SK-N-SH (cell line): ENCODE data around the gene UBE2U.

Source experiments
- GABPA ChIP-seq: IDR thresholded peaks from 2 replicates; pipeline ENCODE4 v1.4.0; 2012; ENCODE audit warnings: low read depth, mild to moderate bottlenecking
- MEF2A ChIP-seq: IDR thresholded peaks from 2 replicates; pipeline ENCODE4 v1.4.0; 2012; ENCODE audit warnings: low read depth, borderline replicate concordance
- RCOR1 ChIP-seq: fragments of 150-350 bp; IDR thresholded peaks from 2 replicates; pipeline ENCODE4 v1.6.1; 2017; ENCODE audit warnings: antibody characterized with exemption, low read length
- TF ChIP-seq, protein P1 (sequence below): fragments of 200-600 bp; sonication (generic); IDR thresholded peaks from 2 replicates; pipeline ENCODE4 v1.6.1; 2017; ENCODE audit warnings: antibody characterized with exemption, mild to moderate bottlenecking, moderate library complexity
- TF ChIP-seq, protein P2 (sequence below): fragments of 150-350 bp; IDR thresholded peaks from 2 replicates; pipeline ENCODE4 v1.6.1; 2016; ENCODE audit warnings: mild to moderate bottlenecking, low read depth, low read length
- TF ChIP-seq, protein P3 (sequence below): IDR thresholded peaks from 2 replicates; pipeline ENCODE4 v1.6.1; 2012; ENCODE audit warnings: mild to moderate bottlenecking, low read depth, low read length, moderate library complexity
- TF ChIP-seq, protein P4 (sequence below): IDR thresholded peaks from 2 replicates; pipeline ENCODE4 v1.4.0; 2012; ENCODE audit warnings: low read depth, borderline replicate concordance

DNA sequence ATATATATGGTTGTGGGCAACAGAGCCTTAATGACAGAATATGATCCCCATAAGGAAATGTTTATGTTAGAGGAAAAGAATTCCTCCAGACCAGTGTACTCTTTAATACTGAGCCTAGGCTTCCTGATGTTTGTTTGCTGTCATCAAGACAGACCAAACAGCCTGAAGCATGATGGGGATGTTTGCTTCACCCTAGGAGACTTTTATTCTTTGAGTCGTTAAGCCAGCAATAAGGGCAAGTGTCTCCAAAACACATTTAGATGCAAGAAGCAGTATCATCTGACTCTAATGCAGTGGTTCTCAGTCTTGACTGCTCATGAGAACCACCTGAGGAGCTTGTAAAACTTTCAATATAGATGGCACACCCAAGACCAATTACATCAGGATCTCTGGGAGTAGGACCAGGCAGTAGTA is 33.1 kb downstream of the UBE2U start:
- TF ChIP-seq, protein P1, sequence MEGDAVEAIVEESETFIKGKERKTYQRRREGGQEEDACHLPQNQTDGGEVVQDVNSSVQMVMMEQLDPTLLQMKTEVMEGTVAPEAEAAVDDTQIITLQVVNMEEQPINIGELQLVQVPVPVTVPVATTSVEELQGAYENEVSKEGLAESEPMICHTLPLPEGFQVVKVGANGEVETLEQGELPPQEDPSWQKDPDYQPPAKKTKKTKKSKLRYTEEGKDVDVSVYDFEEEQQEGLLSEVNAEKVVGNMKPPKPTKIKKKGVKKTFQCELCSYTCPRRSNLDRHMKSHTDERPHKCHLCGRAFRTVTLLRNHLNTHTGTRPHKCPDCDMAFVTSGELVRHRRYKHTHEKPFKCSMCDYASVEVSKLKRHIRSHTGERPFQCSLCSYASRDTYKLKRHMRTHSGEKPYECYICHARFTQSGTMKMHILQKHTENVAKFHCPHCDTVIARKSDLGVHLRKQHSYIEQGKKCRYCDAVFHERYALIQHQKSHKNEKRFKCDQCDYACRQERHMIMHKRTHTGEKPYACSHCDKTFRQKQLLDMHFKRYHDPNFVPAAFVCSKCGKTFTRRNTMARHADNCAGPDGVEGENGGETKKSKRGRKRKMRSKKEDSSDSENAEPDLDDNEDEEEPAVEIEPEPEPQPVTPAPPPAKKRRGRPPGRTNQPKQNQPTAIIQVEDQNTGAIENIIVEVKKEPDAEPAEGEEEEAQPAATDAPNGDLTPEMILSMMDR, result no peak
- TF ChIP-seq, protein P2, sequence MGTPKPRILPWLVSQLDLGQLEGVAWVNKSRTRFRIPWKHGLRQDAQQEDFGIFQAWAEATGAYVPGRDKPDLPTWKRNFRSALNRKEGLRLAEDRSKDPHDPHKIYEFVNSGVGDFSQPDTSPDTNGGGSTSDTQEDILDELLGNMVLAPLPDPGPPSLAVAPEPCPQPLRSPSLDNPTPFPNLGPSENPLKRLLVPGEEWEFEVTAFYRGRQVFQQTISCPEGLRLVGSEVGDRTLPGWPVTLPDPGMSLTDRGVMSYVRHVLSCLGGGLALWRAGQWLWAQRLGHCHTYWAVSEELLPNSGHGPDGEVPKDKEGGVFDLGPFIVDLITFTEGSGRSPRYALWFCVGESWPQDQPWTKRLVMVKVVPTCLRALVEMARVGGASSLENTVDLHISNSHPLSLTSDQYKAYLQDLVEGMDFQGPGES, result no peak
- TF ChIP-seq, protein P3, sequence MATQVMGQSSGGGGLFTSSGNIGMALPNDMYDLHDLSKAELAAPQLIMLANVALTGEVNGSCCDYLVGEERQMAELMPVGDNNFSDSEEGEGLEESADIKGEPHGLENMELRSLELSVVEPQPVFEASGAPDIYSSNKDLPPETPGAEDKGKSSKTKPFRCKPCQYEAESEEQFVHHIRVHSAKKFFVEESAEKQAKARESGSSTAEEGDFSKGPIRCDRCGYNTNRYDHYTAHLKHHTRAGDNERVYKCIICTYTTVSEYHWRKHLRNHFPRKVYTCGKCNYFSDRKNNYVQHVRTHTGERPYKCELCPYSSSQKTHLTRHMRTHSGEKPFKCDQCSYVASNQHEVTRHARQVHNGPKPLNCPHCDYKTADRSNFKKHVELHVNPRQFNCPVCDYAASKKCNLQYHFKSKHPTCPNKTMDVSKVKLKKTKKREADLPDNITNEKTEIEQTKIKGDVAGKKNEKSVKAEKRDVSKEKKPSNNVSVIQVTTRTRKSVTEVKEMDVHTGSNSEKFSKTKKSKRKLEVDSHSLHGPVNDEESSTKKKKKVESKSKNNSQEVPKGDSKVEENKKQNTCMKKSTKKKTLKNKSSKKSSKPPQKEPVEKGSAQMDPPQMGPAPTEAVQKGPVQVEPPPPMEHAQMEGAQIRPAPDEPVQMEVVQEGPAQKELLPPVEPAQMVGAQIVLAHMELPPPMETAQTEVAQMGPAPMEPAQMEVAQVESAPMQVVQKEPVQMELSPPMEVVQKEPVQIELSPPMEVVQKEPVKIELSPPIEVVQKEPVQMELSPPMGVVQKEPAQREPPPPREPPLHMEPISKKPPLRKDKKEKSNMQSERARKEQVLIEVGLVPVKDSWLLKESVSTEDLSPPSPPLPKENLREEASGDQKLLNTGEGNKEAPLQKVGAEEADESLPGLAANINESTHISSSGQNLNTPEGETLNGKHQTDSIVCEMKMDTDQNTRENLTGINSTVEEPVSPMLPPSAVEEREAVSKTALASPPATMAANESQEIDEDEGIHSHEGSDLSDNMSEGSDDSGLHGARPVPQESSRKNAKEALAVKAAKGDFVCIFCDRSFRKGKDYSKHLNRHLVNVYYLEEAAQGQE, result no peak
- TF ChIP-seq MEF2A (no peak), GABPA (no peak), RCOR1 (no peak)
- TF ChIP-seq, protein P4, sequence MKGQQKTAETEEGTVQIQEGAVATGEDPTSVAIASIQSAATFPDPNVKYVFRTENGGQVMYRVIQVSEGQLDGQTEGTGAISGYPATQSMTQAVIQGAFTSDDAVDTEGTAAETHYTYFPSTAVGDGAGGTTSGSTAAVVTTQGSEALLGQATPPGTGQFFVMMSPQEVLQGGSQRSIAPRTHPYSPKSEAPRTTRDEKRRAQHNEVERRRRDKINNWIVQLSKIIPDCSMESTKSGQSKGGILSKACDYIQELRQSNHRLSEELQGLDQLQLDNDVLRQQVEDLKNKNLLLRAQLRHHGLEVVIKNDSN, result no peak
